ENCODE measurements around the gene BCAR1.
"Not testable (repeated sequence)": the region's sequence is repeated elsewhere in the genome, so short reads cannot be mapped to it uniquely, and the experiment has no call there.

BCAR1 gene, protein sequence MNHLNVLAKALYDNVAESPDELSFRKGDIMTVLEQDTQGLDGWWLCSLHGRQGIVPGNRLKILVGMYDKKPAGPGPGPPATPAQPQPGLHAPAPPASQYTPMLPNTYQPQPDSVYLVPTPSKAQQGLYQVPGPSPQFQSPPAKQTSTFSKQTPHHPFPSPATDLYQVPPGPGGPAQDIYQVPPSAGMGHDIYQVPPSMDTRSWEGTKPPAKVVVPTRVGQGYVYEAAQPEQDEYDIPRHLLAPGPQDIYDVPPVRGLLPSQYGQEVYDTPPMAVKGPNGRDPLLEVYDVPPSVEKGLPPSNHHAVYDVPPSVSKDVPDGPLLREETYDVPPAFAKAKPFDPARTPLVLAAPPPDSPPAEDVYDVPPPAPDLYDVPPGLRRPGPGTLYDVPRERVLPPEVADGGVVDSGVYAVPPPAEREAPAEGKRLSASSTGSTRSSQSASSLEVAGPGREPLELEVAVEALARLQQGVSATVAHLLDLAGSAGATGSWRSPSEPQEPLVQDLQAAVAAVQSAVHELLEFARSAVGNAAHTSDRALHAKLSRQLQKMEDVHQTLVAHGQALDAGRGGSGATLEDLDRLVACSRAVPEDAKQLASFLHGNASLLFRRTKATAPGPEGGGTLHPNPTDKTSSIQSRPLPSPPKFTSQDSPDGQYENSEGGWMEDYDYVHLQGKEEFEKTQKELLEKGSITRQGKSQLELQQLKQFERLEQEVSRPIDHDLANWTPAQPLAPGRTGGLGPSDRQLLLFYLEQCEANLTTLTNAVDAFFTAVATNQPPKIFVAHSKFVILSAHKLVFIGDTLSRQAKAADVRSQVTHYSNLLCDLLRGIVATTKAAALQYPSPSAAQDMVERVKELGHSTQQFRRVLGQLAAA

DNA sequence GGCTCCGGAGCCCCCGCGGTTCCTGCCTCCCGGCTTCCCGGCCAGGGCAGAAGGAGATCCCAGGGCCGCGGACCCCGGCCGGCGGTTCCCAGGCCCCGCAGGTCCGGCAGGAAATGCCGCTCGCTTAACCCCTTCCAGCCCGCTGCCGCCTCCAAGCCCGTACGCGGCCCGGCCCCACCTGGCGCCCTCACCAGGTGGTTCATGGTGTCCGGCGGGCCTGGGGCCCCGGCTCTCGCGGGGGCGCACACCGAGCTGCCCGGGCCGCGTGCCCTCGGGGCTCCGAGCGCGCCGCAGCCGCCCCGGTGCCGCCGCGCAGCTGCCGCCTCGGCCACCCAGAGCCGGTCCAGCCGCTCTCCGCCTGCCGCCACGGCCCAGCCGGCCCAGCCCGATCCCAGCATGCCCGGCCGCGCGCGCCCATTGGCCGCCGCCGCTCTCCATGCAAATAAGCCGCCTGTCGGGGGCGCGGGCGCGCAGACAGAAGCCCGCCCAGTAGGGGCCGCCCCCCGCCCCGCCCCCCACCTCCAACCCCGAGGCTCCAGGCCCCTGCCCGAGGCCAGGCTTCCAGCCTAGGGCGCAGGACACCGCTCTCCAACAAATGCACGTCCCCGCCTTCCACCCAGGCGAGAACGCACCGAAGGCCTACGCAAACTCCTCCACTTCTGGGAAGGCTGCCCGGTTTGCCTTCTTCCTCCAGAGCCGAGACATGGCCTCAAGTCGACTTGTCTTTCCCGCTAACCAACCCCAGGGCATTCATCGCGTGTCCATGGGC is at the start of gene BCAR1:
BCAR1 (minus strand) TSS at position 345 of the 769 bp plus-strand sequence; CDS start at position 203, 142 bp downstream.
- DNase-seq (ENCODE audit: low spot score), result no peak

DNA sequence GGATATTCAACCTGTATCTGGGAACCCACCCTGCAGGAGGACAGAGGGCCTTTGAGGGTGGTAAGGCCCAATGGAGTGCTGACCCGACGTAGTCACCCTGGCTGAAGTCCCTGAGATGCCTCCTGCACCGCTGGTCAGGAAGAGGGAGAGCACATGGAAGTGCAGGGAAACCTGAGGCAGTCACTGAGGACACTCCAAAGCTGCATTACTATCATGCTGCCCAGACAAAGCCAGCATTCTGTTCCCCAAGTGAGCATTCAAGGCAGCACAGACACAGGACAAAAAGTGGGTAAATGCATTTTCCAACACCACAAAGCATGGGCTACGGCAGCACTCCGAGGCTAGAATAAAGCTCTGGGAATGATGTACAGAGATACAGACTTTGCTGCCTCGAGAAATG is 46.8 kb upstream of the BCAR1 start:
- DNase-seq (ENCODE audit: low spot score), result no peak

DNA sequence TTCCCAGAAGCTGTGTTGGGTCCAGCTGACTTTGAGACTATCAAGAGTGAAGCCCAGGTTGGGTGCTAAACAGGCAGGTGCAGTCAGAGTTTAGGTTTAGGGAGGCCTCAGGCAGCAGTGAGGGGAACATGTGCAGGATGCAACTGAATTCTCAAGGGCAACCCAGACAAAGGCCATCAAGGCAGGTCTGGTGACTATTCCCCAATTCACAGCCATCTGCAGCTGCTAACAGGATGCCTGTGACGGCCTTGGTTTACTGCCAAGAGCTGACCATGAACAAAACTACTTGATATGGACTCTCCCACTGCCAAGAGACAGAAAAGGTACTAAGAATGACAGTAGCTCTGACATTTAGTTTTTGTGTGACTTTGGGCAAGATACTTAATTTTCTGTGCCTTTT is 45.2 kb upstream of the BCAR1 start:
- no peak for DNase-seq (ENCODE audit: low spot score)

DNA sequence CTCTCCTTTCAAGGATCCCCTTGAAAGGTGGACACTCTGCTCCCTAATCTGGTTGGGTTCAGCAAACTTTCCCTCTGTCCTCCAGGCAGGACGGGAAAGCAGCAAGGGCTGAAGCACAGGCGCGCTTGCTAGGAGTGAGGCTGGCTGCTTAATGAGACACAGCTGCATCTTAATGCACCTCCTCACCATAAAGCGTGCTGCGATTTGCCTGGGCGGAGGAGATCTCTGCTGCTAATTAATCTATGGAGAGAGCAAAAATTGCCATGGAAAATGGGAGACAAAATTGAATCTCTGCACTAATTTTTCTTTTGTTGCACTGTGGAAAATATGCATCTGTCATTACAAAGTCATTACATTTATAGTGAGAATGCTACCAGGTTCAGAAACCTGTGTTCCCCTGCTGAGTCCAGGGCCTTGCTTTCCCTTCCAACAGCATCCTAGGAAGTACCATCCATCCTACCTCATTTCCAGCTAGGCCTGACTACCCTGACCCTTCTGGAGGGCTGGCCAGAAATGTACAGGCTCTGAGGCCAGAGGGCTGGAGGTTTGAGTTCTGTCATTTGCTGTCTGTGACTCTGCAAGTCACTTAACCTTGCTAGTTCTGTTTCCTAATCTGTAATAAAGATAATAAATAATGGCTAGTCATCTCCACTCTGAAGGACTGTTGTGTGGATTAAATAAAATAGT is 43.5 kb upstream of the BCAR1 start:
- no peak for DNase-seq (ENCODE audit: low spot score)

DNA sequence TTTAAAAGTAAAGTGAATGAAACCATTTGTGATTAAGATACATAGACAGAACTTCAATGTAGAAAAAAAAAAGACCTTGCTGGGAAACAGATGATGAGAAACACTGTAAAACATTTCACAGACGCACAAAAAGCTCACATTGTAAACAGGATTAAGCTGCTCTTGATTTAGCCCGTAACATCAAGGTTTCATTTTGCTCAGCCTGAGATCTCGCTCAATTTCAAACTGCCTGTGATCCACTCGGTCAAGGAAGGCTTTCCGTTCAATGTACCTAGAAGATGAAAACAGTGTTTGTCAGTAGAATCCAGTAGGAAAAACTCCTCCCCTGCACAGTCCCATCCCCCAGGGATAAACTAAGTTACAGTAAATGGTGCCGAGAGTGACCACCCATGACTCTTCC is 42.3 kb upstream of the BCAR1 start:
- DNase-seq (ENCODE audit: low spot score), result no peak

DNA sequence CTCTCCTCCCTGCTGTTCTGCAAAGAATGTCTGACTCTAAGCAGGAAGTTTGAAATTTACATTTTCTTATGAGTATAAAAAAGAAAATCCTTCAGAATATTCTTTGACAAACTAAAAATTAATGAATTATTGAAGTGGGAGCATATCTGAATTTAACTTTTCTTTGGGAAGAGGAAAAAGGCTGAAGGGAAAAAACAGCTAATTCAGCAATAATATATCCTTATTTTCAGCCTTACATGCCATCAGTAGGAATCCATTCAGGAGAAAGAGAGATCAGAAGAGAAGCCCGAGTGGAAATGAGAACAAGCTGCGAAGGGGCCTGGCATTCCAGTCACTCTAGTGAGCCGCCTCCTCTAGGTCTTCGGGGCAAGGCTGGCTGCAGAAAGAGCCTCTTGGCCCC is 41.7 kb upstream of the BCAR1 start:
- no peak for DNase-seq (ENCODE audit: low spot score)

DNA sequence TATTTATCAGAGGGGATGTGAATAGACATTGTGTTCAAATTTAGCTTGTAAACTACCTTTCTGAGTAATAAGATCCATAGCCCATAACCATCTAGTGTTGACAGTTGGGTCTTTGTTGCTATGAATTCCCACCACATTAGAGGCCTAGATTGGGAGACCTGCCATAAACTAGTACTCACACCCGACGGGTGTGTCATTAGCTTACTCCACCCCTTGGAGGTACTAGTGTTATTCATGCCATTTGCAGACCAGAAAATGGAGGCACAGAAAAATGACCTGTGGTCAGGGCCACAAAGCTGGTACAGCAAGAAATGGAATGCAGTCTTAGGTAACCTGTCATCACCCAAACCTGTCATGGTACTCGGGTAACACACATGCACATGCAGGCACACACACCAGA is 41.3 kb upstream of the BCAR1 start:
- DNase-seq (ENCODE audit: low spot score), result no peak

DNA sequence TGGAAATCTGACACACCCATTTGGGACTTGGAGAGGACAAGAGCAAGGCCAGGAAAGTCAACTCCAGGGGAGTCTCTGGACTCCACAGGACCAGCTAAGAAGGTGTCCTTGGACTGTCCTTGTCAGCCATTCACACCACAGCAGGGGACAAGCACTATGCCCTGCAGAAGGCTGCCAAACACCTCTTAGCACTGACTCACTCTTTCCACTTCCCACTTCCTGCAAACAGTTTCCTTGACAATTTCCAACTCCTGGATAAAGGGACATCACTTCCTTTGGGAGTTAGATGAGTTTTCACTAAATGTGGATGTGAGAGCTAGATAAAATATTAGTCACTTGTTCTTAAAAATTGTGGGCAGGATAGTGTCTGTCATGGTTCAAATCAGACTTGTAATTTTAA is 37.8 kb upstream of the BCAR1 start:
- DNase-seq (ENCODE audit: low spot score), result no peak

DNA sequence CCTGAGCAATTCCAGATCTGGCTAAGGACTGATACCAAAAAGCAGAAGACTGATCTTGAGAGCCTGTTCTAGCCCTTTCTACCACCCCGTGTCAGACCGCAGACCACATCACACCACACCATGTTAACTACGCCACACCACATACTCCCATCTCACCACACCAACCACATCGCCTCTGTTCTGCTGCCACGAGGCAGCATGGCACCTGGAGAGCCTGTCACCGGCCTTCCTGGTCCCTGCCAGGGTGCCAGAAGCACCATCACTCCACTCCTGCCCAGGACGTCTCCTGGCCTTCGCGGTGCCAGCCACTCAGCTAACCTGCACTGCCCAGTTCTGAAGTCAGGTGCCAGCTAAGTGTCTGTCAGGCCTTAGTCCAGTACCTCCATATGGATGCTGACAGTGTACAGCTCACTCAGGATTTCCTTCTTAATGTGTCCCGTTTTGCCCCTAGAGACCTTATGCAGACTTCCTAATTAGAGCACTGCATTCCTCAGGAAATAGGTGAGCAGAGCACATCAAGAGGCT is 37.2 kb upstream of the BCAR1 start:
- DNase-seq (ENCODE audit: low spot score), result peak; percentile 51

DNA sequence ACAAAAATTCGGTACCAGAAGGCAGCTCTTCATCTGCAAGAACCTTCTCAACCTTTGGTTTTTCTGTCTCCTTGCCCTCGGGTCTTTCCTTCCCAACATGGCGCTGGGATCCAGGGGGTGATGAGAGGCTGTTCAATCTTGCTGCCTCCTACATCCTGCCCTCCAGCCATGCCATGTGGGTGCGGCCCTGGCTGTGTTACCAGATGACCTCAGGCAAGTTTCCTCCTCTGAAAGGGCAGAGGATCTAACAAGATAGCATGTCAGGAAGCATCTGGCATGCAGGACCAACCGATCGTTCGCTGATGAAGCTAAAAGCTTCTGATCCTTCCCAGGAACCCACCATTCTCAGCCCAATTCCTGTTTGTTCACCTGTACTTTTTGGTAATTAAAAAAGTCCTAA is 36.8 kb upstream of the BCAR1 start:
- DNase-seq (ENCODE audit: low spot score), result no peak

DNA sequence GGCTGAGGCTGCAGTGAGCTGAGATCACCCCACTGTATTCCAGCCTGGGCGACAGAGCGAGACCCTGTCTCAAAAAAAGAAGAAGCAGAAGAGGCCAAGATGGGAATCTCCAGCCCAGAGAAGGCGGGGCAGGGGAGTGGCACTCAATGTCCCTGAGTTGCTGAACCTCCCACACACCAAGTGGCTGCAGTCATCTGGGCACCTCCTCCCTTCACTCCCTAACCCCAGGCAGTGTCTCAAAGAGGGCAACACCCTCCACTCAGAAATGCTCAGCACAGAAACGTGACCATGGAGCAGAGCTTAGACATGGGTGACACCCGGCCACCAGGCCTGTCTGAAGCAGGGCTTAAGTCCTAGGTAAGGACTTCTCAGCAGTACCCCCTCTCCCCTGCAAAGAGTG is 36.3 kb upstream of the BCAR1 start:
- DNase-seq (ENCODE audit: low spot score), result no peak

DNA sequence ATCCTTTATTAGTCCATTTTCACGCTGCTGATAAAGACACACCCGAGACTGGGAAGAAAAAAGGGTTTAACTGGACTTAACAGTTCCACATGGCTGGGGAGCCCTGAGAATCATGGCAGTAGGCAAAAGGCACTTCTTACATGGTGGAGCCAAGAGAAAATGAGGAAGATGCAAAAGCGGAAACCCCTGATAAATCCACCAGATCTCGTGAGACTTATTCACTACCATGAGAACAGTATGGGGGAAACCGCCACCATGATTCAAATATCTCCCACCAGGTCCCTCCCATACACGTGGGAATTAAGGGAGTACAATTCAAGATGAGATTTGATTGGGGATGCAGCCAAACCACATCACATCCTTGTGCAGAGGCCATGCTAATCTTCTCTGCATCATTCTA is 35.0 kb upstream of the BCAR1 start:
- no peak for DNase-seq (ENCODE audit: low spot score)

DNA sequence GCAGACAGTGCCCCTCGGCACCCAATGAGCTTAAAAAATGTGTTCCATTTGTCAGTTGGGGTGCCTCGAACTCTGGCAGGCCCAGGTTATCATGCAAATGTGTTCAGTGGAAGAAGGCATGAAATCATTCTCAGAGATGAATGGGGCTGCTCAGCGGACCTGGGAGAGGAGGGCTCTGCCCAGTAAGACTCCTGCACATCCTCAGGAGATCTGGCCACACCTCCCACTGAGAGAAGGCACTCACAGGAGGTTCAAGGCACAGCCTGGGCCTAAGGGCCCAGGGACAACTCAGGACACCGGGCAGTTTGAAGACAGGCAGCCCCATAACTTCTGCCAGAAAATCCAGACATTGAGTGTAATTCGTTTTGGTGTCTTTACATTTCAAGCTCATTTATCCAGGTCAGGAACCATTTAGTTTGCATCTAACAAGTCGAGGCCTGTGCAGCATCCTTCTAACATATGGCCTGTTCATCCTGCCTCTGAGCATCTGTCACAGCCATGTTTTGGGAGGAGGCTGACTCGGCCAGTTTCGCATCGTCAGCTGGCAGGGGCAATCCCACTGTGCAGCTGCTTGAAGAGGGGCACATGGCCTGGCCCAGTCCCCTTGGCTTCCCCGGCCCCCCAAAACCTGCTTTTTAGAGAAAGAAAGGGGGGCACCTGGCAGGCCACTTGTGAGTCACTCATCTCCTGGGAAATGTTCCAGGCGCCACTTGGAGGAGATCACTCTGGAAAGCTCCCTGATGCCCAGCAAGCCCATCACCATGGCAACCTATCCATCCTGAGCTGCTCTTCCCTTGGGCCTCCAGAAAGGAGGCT is 31.2 kb upstream of the BCAR1 start:
- no peak for DNase-seq (ENCODE audit: low spot score)

DNA sequence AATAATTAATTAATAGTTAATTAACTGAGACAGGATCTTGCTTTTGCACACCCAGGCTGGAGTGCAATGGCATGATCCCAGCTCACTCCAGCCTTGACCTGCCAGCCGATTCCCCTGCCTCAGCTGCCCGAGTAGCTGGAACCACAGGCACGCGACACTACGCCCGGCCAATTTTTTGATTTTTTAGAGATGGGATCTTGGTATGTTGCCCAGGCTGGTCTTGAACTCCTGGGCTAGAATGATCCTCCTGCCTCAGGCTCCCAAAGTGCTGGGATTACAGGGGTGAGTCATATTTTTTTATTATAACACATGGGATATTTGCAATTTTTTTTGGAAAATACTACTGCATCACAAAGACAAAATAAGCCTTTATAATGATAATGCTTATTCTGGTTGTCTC is 30.4 kb upstream of the BCAR1 start:
- DNase-seq (ENCODE audit: low spot score), result no peak

DNA sequence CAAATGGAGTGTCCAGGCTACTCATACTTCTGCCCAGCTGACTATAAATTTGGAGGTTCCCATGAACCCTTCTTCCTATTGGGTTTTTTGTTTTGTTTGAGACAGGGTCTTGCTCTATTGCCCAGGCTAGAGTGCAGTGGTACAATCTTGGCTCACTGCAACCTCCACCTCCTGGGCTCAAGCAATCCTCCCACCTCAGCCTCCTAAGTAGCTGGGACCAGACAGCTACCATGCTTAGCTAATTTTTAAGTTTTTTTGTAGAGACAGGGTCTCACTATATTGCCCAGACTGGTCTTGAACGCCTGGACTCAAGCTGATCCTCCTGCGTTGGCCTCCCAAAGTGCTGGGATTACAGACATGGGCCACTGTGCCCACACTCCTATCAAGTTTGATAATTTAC is 29.6 kb upstream of the BCAR1 start:
- not testable (repeated sequence) for DNase-seq (ENCODE audit: low spot score)

DNA sequence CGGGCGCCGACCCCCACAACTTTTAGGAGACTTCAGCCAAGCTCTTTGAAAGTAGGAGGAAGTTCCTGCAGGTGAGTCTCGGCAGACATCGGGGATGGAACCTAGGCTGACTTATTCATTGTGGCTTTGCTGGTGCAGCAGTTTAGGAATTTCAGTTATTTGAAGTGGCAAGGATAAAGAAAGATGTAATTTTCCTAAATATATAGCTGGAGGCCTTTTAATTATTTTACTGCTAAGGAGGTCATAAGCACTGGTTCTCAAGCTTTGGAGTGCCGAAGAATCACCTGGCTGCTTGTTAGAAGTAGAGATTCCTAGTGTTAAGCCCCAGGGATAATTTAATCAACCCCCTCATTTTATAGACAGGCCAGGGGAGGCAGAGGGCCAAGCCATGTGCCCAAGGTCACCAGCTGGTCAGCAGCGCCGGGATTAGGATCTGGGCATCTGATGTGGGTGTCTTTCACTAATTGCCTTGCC is 28.9 kb upstream of the BCAR1 start:
- DNase-seq (ENCODE audit: low spot score), result no peak

DNA sequence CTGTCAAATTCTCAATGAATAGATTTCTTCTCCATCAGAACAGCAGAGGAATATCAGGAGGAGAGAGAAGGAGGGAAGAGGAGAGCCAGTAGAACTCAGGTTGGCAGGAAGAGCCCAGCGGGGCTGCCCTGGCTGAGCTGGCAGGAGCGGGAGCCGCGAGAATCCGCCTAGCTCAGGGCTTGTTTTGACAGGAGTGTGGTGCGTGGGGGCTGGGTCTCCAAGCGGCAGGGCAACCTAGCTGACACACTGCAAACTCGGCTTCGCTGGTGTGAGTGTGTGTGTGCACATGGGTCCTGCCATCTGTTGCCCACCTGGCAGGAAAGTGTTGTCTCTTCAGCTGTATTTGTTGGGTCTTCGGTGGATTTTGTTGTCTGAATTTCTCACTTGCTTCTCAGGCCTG is 27.9 kb upstream of the BCAR1 start:
- DNase-seq (ENCODE audit: low spot score), result no peak

DNA sequence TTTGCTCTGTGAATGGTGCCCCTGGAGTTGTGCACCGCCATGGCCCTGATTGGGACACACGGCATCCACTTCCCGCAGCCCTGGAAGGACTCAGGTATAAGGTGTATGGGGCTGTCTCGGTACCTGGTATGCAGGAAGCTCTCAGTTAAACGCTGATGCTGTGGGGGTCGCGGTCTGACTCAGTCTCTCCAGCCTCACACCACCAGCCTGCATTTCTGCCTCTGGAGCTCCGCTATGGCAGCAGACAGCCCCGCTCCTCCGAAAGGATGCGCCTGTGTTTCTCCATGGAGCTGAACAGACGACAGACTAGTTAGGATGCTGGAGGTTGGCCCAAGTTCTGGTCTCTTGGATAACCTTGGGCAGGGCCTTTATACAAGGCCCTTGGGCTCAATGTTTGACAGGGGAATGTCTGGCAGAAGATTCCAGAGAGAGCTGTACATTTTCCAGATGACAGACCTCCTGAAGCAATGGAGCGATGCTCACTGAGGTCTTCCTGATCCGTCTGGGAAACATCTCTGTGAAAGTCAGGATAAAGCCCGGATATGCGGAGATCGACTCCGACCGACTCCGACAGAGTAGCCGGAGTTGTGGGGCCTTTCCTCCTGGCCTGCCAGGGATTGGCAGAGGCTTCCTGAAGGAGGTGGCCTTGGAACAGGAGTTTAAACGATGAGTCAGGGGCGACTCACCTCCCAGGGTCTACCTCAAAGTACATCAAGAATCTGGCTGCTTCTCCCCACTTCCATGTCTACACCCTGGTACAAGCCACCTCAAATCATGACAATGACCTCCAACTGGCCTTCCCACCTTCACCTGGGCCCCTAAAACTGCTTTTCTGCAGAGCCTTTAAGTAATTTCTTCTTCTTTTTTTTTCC is 21.9 kb upstream of the BCAR1 start:
- DNase-seq (ENCODE audit: low spot score), result no peak

DNA sequence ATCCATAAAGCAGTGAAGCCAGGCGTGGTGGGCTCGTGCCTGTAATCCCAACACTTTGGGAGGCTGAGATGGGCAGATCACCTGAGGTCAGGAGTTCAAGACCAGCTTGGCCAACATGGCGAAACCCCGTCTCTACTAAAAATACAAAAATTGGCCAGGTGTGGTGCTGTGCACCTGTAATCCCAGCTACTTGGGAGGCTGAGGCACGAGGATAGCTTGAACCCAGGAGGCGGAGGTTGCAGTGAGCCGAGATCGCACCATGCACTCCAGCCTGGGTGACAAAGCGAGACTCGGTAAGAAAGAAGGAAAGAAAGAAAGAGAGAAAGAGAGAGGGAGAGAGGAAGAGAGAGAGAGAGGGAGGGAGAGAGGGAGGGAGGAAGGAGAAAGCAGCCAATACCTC is 21.2 kb upstream of the BCAR1 start:
- DNase-seq (ENCODE audit: low spot score), result not testable (repeated sequence)

DNA sequence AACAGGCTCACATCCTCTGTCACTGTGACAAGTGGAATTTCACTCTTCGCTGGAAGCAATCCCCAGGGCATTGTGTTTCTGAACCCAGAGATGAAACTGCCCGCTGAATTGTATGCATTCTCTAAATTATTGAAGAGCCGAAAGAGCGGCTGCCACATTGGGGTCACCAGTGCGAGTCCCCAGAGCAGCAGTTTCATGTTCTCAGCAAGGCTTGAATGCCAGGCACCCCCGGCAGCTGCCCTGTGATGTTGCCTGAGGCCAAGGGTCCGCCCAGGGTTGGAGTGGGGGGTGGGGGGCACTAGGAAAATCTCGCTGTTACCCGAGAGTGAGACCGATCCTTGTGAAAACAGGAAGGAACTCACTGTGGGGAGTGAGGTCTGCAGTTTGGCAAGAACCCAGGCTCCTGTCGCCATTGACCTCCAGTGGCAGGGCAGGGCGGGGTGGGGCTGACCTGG is 20.7 kb upstream of the BCAR1 start:
- DNase-seq (ENCODE audit: low spot score), result no peak
